Activated CD4-positive, alpha-beta T cell treated with anti-CD3 and anti-CD28 coated beads, Interleukin-2, Interleukin-4, amounts not matched to agents 100 ng/mL and 50 ng/mL, durations not matched to agents 16 hours and 8 hours (primary cell): ENCODE data around the gene HSPA1L.
A peak's percentile ranks its signal among the peaks of the same experiment; 100 is the strongest.

Experiments
- DNase-seq: peaks from one replicate; pipeline ENCODE4 v3.0.0-alpha.2; 2020; ENCODE audit warnings: low spot score

The HSPA1L gene

GRCh38 chr6:31781244-31782125 is 33.6 kb downstream of the HSPA1L start:
- DNase-seq: no peak

- no peak for DNase-seq
Measured at GRCh38 chr6:31780507-31781243, 34.4 kb downstream of the HSPA1L start.

GRCh38 chr6:31779908-31780307 is 35.2 kb downstream of the HSPA1L start:
- no peak for DNase-seq

- DNase-seq: no peak
Measured at GRCh38 chr6:31778999-31779885, 35.8 kb downstream of the HSPA1L start.

- no peak for DNase-seq
Measured at GRCh38 chr6:31778193-31778592, 36.9 kb downstream of the HSPA1L start.

- no peak for DNase-seq
Measured at GRCh38 chr6:31777667-31778050, 37.4 kb downstream of the HSPA1L start.

- peak; percentile 69 for DNase-seq
Measured at GRCh38 chr6:31776989-31777666, 38.0 kb downstream of the HSPA1L start, which contains the start of gene VWA7. VWA7 (minus strand) TSS chr6:31777328; CDS start chr6:31776779, 549 bp downstream.

GRCh38 chr6:31776485-31776988 is 38.5 kb downstream of the HSPA1L start:
- peak; percentile 11 for DNase-seq

- no peak for DNase-seq
Measured at GRCh38 chr6:31775633-31776484, 39.2 kb downstream of the HSPA1L start.

GRCh38 chr6:31775184-31775583 is 39.9 kb downstream of the HSPA1L start:
- no peak for DNase-seq

- no peak for DNase-seq
Measured at GRCh38 chr6:31771992-31772358, 43.1 kb downstream of the HSPA1L start.

- DNase-seq: no peak
Measured at GRCh38 chr6:31770860-31771259, 44.2 kb downstream of the HSPA1L start.

GRCh38 chr6:31769684-31770371 is 45.3 kb downstream of the HSPA1L start:
- DNase-seq: peak; percentile 89

GRCh38 chr6:31768363-31769257 is 46.5 kb downstream of the HSPA1L start:
- DNase-seq: no peak

- no peak for DNase-seq
Measured at GRCh38 chr6:31767096-31767645, 47.9 kb downstream of the HSPA1L start.

GRCh38 chr6:31765910-31766794 is 48.9 kb downstream of the HSPA1L start:
- DNase-seq: no peak

- no peak for DNase-seq
Measured at GRCh38 chr6:31765559-31765909, 49.5 kb downstream of the HSPA1L start.

- DNase-seq: no peak
Measured at GRCh38 chr6:31764198-31764597, 50.9 kb downstream of the HSPA1L start.
